Measurements from ENCODE around the gene ZSCAN31. TPM values are rescaled to one million over a fixed set of nuclear protein-coding genes. Genes with fewer than 3 reads are reported as not detected.

ZSCAN31 gene
- total RNA-seq, 4 donors from 2014 or later, result 5.6 to 9.2 (median 8.2) TPM

DNA sequence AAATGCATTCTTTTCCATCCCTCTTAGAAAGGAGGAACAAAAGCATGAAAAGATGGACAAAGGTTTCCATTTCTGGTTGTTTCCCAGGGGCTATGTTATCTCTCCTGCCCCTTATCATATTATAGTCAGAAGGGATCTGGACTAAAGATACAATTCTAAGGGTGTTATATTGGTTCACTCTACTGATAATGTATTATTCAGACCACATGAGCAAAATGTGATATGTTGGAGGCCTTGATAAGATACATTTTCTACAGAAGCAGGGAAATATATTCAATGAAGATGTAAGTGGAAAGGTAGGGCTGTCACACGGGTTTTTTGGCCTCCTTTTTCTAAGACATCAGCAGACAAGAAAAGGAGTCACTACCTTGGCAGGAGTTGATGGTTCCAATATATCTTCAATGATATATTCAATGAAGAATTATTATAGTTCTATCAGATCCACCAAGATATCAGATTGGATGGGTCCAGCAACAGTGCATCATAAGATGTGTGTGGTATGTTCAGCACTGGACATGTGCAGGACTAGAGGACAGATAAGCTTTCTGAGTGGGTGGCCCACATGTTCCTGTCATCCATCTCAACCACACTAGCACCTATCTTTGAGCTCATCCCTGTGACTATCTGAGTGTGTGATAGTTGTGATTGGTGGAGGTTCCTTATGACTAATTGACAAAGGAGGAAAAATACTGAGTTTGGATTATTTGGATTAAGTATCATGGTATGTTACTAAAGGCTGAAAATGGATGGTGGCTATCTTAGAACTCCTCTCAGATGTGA is 8.1 kb upstream of the ZSCAN31 start:
- no peak for DNase-seq
- TF ChIP-seq CTCF (IDR thresholded peaks at IDR 0.05), result no peak
- no peak for TF ChIP-seq POLR2A (IDR thresholded peaks at IDR 0.05)
- Histone ChIP-seq H3K9me3 (no peaks in the 10 kb centered on the region), H3K27me3 (no peaks in the 10 kb centered on the region), H3K4me1 (no peaks in the 10 kb centered on the region), H3K36me3 (no peaks in the 10 kb centered on the region), H3K4me3 (no peak overlapping the region), H3K27ac (no peak overlapping the region)

GRCh38 chr6:28340310-28341095 is 4.6 kb upstream of the ZSCAN31 start:
- Histone ChIP-seq H3K27me3 (no peaks in the 10 kb centered on the region), H3K36me3 (no peaks in the 10 kb centered on the region), H3K4me1 (no peaks in the 10 kb centered on the region), H3K4me3 (no peak overlapping the region), H3K9me3 (no peaks in the 10 kb centered on the region), H3K27ac (no peak overlapping the region)
- DNase-seq, result no peak
- no peak for TF ChIP-seq POLR2A (IDR thresholded peaks at IDR 0.05)
- no peak for TF ChIP-seq CTCF (IDR thresholded peaks at IDR 0.05)

DNA sequence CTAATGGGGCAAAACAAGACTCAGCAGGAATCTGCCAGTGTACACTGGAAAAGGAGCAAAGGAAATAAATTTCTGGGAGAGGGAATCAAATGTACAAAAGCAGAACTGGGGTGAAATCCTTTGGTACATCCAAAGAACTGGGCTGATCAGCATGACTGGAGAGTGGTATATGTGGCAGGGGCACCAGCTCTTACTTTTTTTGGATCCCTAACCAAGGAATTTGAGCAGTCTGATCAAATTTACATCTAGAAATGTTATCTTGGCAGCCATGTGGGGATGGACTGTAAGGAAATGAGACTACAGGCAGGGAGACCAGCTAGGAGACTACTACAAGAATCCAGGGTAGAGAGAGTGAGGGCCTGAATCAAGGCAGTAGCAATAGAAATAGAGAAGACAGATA is 1.2 kb upstream of the ZSCAN31 start:
- no peak for TF ChIP-seq CTCF (IDR thresholded peaks at IDR 0.05)
- TF ChIP-seq POLR2A (IDR thresholded peaks at IDR 0.05), result no peak
- no peaks in the 10 kb centered on the region for H3K4me1 ChIP-seq
- no peaks in the 10 kb centered on the region for H3K9me3 ChIP-seq
- H3K4me3 ChIP-seq, result no peak overlapping the region
- H3K27ac ChIP-seq, result peak overlapping the region in 2 of 4 donors; percentile 92
- no peak for DNase-seq
- no peaks in the 10 kb centered on the region for H3K36me3 ChIP-seq
- H3K27me3 ChIP-seq, result no peaks in the 10 kb centered on the region

- peak overlapping the region; percentile 86 to 97 (median 92) for H3K27ac ChIP-seq
- peak overlapping the region; percentile 62 to 71 (median 68) for H3K4me3 ChIP-seq
- H3K27me3 ChIP-seq, result no peaks in the 10 kb centered on the region
- no peaks in the 10 kb centered on the region for H3K9me3 ChIP-seq
- TF ChIP-seq POLR2A (IDR thresholded peaks at IDR 0.05), result no peak
- TF ChIP-seq CTCF (IDR thresholded peaks at IDR 0.05), result no peak
- no peaks in the 10 kb centered on the region for H3K4me1 ChIP-seq
- peak in 2 of 3 donors; percentile 48 to 57 for DNase-seq
- H3K36me3 ChIP-seq, result no peaks in the 10 kb centered on the region
These were observed 554 bp upstream of the ZSCAN31 start for GRCh38 chr6:28336284-28337120.

DNA sequence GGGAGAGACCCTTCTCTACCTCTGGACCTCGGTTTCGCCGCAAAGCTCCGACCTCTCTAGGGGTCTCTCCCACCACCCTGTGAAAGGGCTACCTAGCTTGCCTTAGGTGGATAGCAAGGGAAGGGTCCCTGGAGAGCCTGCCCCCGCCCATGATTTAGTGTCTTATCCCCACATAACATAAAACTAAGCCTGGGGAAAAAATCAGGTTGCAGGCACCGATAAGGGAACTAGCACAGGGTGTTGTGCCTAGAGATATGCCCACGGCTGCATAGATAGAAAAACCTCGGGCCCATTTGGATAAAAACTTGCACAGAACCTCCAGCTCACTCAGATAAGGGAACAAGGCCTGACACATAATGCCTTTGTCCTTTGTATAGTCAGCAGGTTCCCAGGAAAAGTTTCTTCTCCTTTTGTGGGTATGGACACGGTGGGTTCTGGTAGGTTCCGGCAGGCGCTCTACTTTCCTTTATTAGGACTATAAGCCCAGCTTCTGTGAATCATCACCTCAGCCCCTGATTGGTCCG is 846 bp downstream of the ZSCAN31 start:
- DNase-seq, result no peak
- H3K36me3 ChIP-seq, result no peaks in the 10 kb centered on the region

More for the DNA sequence above, 846 bp downstream of the ZSCAN31 start:
- Histone ChIP-seq H3K27ac (peak overlapping the region; percentile 86 to 97 (median 92)), H3K4me1 (no peaks in the 10 kb centered on the region), H3K27me3 (no peaks in the 10 kb centered on the region), H3K9me3 (no peaks in the 10 kb centered on the region), H3K4me3 (peak overlapping the region; percentile 62 to 71 (median 68))
- TF ChIP-seq POLR2A (IDR thresholded peaks at IDR 0.05) (no peak), CTCF (IDR thresholded peaks at IDR 0.05) (no peak)
